Colonic mucosa (tissue), 4 donors: ENCODE measurements around the gene GAPT. TPM values are rescaled to one million over a fixed set of nuclear protein-coding genes. Genes with fewer than 3 reads are reported as not detected.

Experiments used
- DNase-seq: peaks from one replicate; pipeline ENCODE4 v3.0.0-alpha.2; 2020
- H3K27ac ChIP-seq: fragments of 200-600 bp; one replicate; pipeline ENCODE4 v1.8.0; 2021
- H3K27me3 ChIP-seq: fragments of 200-600 bp; one replicate; pipeline ENCODE4 v1.8.0; 2021
- H3K36me3 ChIP-seq: fragments of 200-600 bp; one replicate; pipeline ENCODE4 v1.8.0; 2021
- H3K4me1 ChIP-seq: fragments of 200-600 bp; one replicate; pipeline ENCODE4 v1.8.0; 2021; ENCODE audit warnings: mild to moderate bottlenecking
- H3K4me3 ChIP-seq: fragments of 200-600 bp; one replicate; pipeline ENCODE4 v1.8.0; 2021
- H3K9ac ChIP-seq, 2 donors: one replicate each; pipeline ENCODE4 v1.7.0; 2013; ENCODE audit warnings: control low read depth in 2 of 2, low read depth in 2 of 2, low read length in 2 of 2
- H3K9me3 ChIP-seq: fragments of 200-600 bp; one replicate; pipeline ENCODE4 v1.8.0; 2021
- CTCF ChIP-seq: fragments of 200-600 bp; IDR thresholded peaks from one replicate; pipeline ENCODE4 v1.8.0; 2022; ENCODE audit warnings: antibody characterized with exemption, mild to moderate bottlenecking
- intact Hi-C: fragments of 100-400 bp; cut with DNase I; formaldehyde crosslinking; loops from one replicate; pipeline ENCODE4 v1.14.1; 2022
- total RNA-seq, 2 donors: library from RNA; stranded (reverse); fragmentation: NEBNext Ultra II Directional in 1 of 2; extraction: Animal tissue kit (Norgen Biotek cat#: 25700) in 1 of 2; gene quantifications; one replicate each; pipeline ENCODE4 v1.2.1, GENCODE V29; 2021
- donor health status: healthy.
- donor health status: DM: no; HTN: no; CAD: no.
- donor health status: DM: no; HTN: no; CAD: no.

Gene GAPT
- total RNA-seq, 2 donors from 2014 or later = 0.69 to 1.3 TPM

- Histone ChIP-seq H3K4me3 (no peak overlapping the region), H3K4me1 (no peaks in the 10 kb centered on the region), H3K27ac (no peak overlapping the region), H3K27me3 (no peaks in the 10 kb centered on the region), H3K9me3 (no peaks in the 10 kb centered on the region), H3K9ac (no peak overlapping the region), H3K36me3 (no peaks in the 10 kb centered on the region)
- no peak for DNase-seq
- intact Hi-C loops = loop anchor here (5.0 kb wide), 1 partner anchor 350 kb away; no protein-coding TSS in a partner anchor
- TF ChIP-seq CTCF = no peak
Measured at GRCh38 chr5:58501778-58502417, 10.7 kb downstream of the GAPT start.

GRCh38 chr5:58503390-58504046, 12.3 kb downstream of the GAPT start:
- Histone ChIP-seq H3K4me1 (no peaks in the 10 kb centered on the region), H3K27ac (no peak overlapping the region), H3K9me3 (no peaks in the 10 kb centered on the region), H3K27me3 (no peaks in the 10 kb centered on the region), H3K36me3 (no peaks in the 10 kb centered on the region), H3K9ac (no peak overlapping the region), H3K4me3 (no peak overlapping the region)
- TF ChIP-seq CTCF = no peak
- intact Hi-C loops = loop anchor here (5.0 kb wide), 1 partner anchor 349 kb away; no protein-coding TSS in a partner anchor
- DNase-seq = no peak

GRCh38 chr5:58504766-58505165, 13.5 kb downstream of the GAPT start:
- no peak for DNase-seq
- Histone ChIP-seq H3K27ac (no peak overlapping the region), H3K36me3 (no peaks in the 10 kb centered on the region), H3K4me1 (no peaks in the 10 kb centered on the region), H3K4me3 (no peak overlapping the region), H3K9me3 (no peaks in the 10 kb centered on the region), H3K27me3 (no peaks in the 10 kb centered on the region), H3K9ac (no peak overlapping the region)
- TF ChIP-seq CTCF = no peak
- intact Hi-C loops = loop anchor here (5.0 kb wide), 1 partner anchor 348 kb away; no protein-coding TSS in a partner anchor

GRCh38 chr5:58505502-58505901, 14.3 kb downstream of the GAPT start:
- Histone ChIP-seq H3K27me3 (no peaks in the 10 kb centered on the region), H3K9ac (no peak overlapping the region), H3K4me3 (no peak overlapping the region), H3K27ac (no peak overlapping the region), H3K36me3 (no peaks in the 10 kb centered on the region), H3K9me3 (no peaks in the 10 kb centered on the region), H3K4me1 (no peaks in the 10 kb centered on the region)
- no peak for DNase-seq
- TF ChIP-seq CTCF = no peak
- intact Hi-C loops = no loop called here

GRCh38 chr5:58505971-58506640, 14.9 kb downstream of the GAPT start:
- no peak overlapping the region for H3K27ac ChIP-seq
- no peaks in the 10 kb centered on the region for H3K9me3 ChIP-seq
- no peaks in the 10 kb centered on the region for H3K36me3 ChIP-seq
- no peak overlapping the region for H3K4me3 ChIP-seq
- intact Hi-C loops = no loop called here
- no peak for TF ChIP-seq CTCF
- no peaks in the 10 kb centered on the region for H3K27me3 ChIP-seq
- H3K9ac ChIP-seq = no peak overlapping the region
- no peak for DNase-seq
- no peaks in the 10 kb centered on the region for H3K4me1 ChIP-seq
